H9 (cell line): ENCODE data around the gene ADCY1. TPM values are rescaled to one million over a fixed set of nuclear protein-coding genes. Genes with fewer than 3 reads are reported as not detected.
"Not testable (repeated sequence)": the region's sequence is repeated elsewhere in the genome, so short reads cannot be mapped to it uniquely, and the experiment has no call there.

Experiments used
- DNase-seq: peaks from one replicate; pipeline ENCODE4 v3.0.0-alpha.2; 2017
- H2AFZ ChIP-seq: one replicate; pipeline ENCODE4 v1.6.1; 2013; ENCODE audit warnings: mild to moderate bottlenecking, low read length, control low read depth, moderate library complexity
- H2AK5ac ChIP-seq: 2 replicates; pipeline ENCODE4 v1.6.1; 2013; ENCODE audit warnings: low read length, control low read depth, mixed read lengths; ENCODE audit not compliant: insufficient read length
- H2BK120ac ChIP-seq: one replicate; pipeline ENCODE4 v1.6.1; 2013; ENCODE audit warnings: low read depth, mild to moderate bottlenecking, low read length, control low read depth, inconsistent platforms; ENCODE audit not compliant: poor library complexity, severe bottlenecking
- H2BK12ac ChIP-seq: 2 replicates; pipeline ENCODE4 v1.6.1; 2013; ENCODE audit warnings: low read length, control low read depth, mixed read lengths, low read depth; ENCODE audit not compliant: insufficient read length
- H2BK15ac ChIP-seq: 2 replicates; pipeline ENCODE4 v1.6.1; 2013; ENCODE audit warnings: low read depth, low read length, control low read depth
- H2BK20ac ChIP-seq: one replicate; pipeline ENCODE4 v1.6.1; 2013; ENCODE audit warnings: low read depth, mild to moderate bottlenecking, low read length, control low read depth, inconsistent platforms; ENCODE audit not compliant: poor library complexity, severe bottlenecking
- H2BK5ac ChIP-seq: 2 replicates; pipeline ENCODE4 v1.6.1; 2013; ENCODE audit warnings: low read length, control low read depth, mixed read lengths; ENCODE audit not compliant: insufficient read length
- H3K14ac ChIP-seq: 2 replicates; pipeline ENCODE4 v1.6.1; 2013; ENCODE audit warnings: low read length, control low read depth; ENCODE audit not compliant: insufficient read depth
- H3K18ac ChIP-seq: 2 replicates; pipeline ENCODE4 v1.6.1; 2013; ENCODE audit warnings: low read depth, mild to moderate bottlenecking, mixed read lengths, low read length, control low read depth; ENCODE audit not compliant: insufficient read length
- H3K23ac ChIP-seq: 2 replicates; pipeline ENCODE4 v1.6.1; 2013; ENCODE audit warnings: low read length, control low read depth, mixed read lengths, low read depth; ENCODE audit not compliant: insufficient read length
- H3K23me2 ChIP-seq: 2 replicates; pipeline ENCODE4 v1.6.1; 2013; ENCODE audit warnings: low read depth, mild to moderate bottlenecking, mixed read lengths, low read length, control low read depth; ENCODE audit not compliant: insufficient read length, poor library complexity, severe bottlenecking
- H3K27ac ChIP-seq: 2 replicates; pipeline ENCODE4 v1.5.1; 2013; ENCODE audit warnings: low read length, control low read depth, mixed read lengths, low read depth; ENCODE audit not compliant: insufficient read length
- H3K27me3 ChIP-seq: 2 replicates; pipeline ENCODE4 v1.6.1; 2013; ENCODE audit warnings: low read length, control low read depth, inconsistent platforms; ENCODE audit not compliant: insufficient read depth
- H3K4ac ChIP-seq: 2 replicates; pipeline ENCODE4 v1.6.1; 2013; ENCODE audit warnings: low read depth, mild to moderate bottlenecking, control low read depth, inconsistent platforms, low read length, moderate library complexity
- H3K4me1 ChIP-seq: 2 replicates; pipeline ENCODE4 v1.6.1; 2013; ENCODE audit warnings: low read length, control low read depth, inconsistent platforms; ENCODE audit not compliant: insufficient read depth
- H3K4me2 ChIP-seq: 2 replicates; pipeline ENCODE4 v1.6.1; 2013; ENCODE audit warnings: low read length, control low read depth, mixed read lengths; ENCODE audit not compliant: insufficient read length, insufficient read depth
- H3K56ac ChIP-seq: 2 replicates; pipeline ENCODE4 v1.6.1; 2013; ENCODE audit warnings: low read depth, mild to moderate bottlenecking, mixed read lengths, low read length, control low read depth; ENCODE audit not compliant: insufficient read length
- H3K79me1 ChIP-seq: 2 replicates; pipeline ENCODE4 v1.6.1; 2013; ENCODE audit warnings: low read depth, mild to moderate bottlenecking, moderate library complexity, low read length, control low read depth, inconsistent platforms; ENCODE audit not compliant: insufficient read depth, poor library complexity, severe bottlenecking
- H3K79me2 ChIP-seq: 2 replicates; pipeline ENCODE4 v1.6.1; 2013; ENCODE audit warnings: low read length, control low read depth, inconsistent platforms; ENCODE audit not compliant: insufficient read depth
- H3K9ac ChIP-seq: 2 replicates; pipeline ENCODE4 v1.6.1; 2013; ENCODE audit warnings: low read length, control low read depth, mixed read lengths; ENCODE audit not compliant: insufficient read length; ENCODE audit errors: extremely low read depth
- H3K9me3 ChIP-seq: one replicate; pipeline ENCODE4 v1.6.1; 2013; ENCODE audit warnings: low read depth, low read length, inconsistent platforms; ENCODE audit not compliant: control insufficient read depth
- H3T11ph ChIP-seq: one replicate; pipeline ENCODE4 v1.6.1; 2013; ENCODE audit warnings: mild to moderate bottlenecking, low read length, control low read depth, inconsistent platforms
- H4K20me1 ChIP-seq: one replicate; pipeline ENCODE4 v1.6.1; 2013; ENCODE audit not compliant: control insufficient read depth, insufficient read length, insufficient read depth
- H4K5ac ChIP-seq: 2 replicates; pipeline ENCODE4 v1.6.1; 2013; ENCODE audit warnings: low read depth, mild to moderate bottlenecking, mixed read lengths, low read length, control low read depth; ENCODE audit not compliant: insufficient read length
- H4K8ac ChIP-seq: replicated peaks from 2 replicates; pipeline ENCODE4 v1.6.1; 2013; ENCODE audit warnings: low read length, control low read depth, mixed read lengths, low read depth; ENCODE audit not compliant: insufficient read length
- H4K91ac ChIP-seq: 2 replicates; pipeline ENCODE4 v1.6.1; 2013; ENCODE audit warnings: low read depth, mild to moderate bottlenecking, moderate library complexity, mixed read lengths, low read length, control low read depth; ENCODE audit not compliant: insufficient read length
- H3K27ac Mint-ChIP-seq, 3 experiments: 2 replicates in 2 of 3; 3 replicates in 1 of 3; pipeline ENCODE4 v1.8.0; 2020 to 2021; ENCODE audit warnings: mixed read lengths in 3 of 3, mild to moderate bottlenecking in 1 of 3, moderate library complexity in 1 of 3
- H3K27me3 Mint-ChIP-seq: 2 replicates; pipeline ENCODE4 v1.8.0; 2021; ENCODE audit warnings: low read depth, mild to moderate bottlenecking, moderate library complexity, mixed read lengths
- H3K36me3 Mint-ChIP-seq, 3 experiments: 2 replicates in 2 of 3; 3 replicates in 1 of 3; pipeline ENCODE4 v1.8.0; 2020 to 2021; ENCODE audit warnings: low read depth in 3 of 3, mixed read lengths in 3 of 3; ENCODE audit not compliant: insufficient read depth in 1 of 3
- H3K4me1 Mint-ChIP-seq, 2 experiments: 2 replicates each; pipeline ENCODE4 v1.8.0; 2020; ENCODE audit warnings: mixed read lengths in 2 of 2
- H3K4me3 Mint-ChIP-seq, 2 experiments: 2 replicates in 1 of 2; 3 replicates in 1 of 2; pipeline ENCODE4 v1.8.0; 2020 to 2021; ENCODE audit warnings: mild to moderate bottlenecking in 2 of 2, mixed read lengths in 2 of 2, moderate library complexity in 1 of 2
- H3K9me3 Mint-ChIP-seq, 2 experiments: 2 replicates in 1 of 2; 3 replicates in 1 of 2; pipeline ENCODE4 v1.8.0; 2020; ENCODE audit warnings: mild to moderate bottlenecking in 2 of 2, mixed read lengths in 2 of 2, moderate library complexity in 1 of 2
- WGBS: extraction: QIAGEN DNeasy Blood & Tissue Kit; methylation state at CpG from one replicate; pipeline ENCODE4 v1.1.7; 2013; ENCODE audit warnings: missing lambda C conversion rate, low lambda C conversion rate, mixed read lengths; ENCODE audit not compliant: insufficient read length; ENCODE audit errors: extremely low coverage; 5-methylcytosine and 5-hydroxymethylcytosine counted together
- total RNA-seq: library from RNA; stranded (reverse); gene quantifications from 2 replicates; pipeline ENCODE4 v1.2.1, GENCODE V29; 2021

Gene ADCY1
- total RNA-seq, 1 experiment from 2014 or later = 21.6 TPM

GRCh38 chr7:45748976-45749375 lies 174.8 kb downstream of the ADCY1 start:
- peaks cover 8 to 39% (median 35%) of the 10 kb centered on the region in 3 experiments; a peak in 6 of 7 replicates for H3K36me3 Mint-ChIP-seq
- H3K18ac ChIP-seq, H3K27ac Mint-ChIP-seq, H3K23ac ChIP-seq, H2BK12ac ChIP-seq, H3K27ac ChIP-seq, H3K4me3 Mint-ChIP-seq, H3K9ac ChIP-seq, H2BK15ac ChIP-seq, H4K20me1 ChIP-seq, H2AK5ac ChIP-seq, H2BK20ac ChIP-seq, DNase-seq, H3K79me2 ChIP-seq, H3K4ac ChIP-seq, H3K9me3 Mint-ChIP-seq, H4K5ac ChIP-seq, H3K79me1 ChIP-seq, H3K27me3 Mint-ChIP-seq, H3K14ac ChIP-seq, H4K8ac ChIP-seq, H3K4me1 ChIP-seq, H3K23me2 ChIP-seq, H3K27me3 ChIP-seq, H4K91ac ChIP-seq, H2BK5ac ChIP-seq, H3K4me1 Mint-ChIP-seq, H2AFZ ChIP-seq, H3K9me3 ChIP-seq, H3T11ph ChIP-seq, H3K56ac ChIP-seq, H3K4me2 ChIP-seq, H2BK120ac ChIP-seq: not testable (repeated sequence)

GRCh38 chr7:45751352-45751751 lies 177.2 kb downstream of the ADCY1 start:
- H2AFZ ChIP-seq, H3K27me3 Mint-ChIP-seq, H3K4me3 Mint-ChIP-seq, H4K8ac ChIP-seq, H3K56ac ChIP-seq, H4K5ac ChIP-seq, H3K79me1 ChIP-seq, H3K27ac Mint-ChIP-seq, DNase-seq, H3K9ac ChIP-seq, H3K79me2 ChIP-seq, H3T11ph ChIP-seq, H3K4ac ChIP-seq, H3K4me2 ChIP-seq, H3K9me3 Mint-ChIP-seq, H2BK20ac ChIP-seq, H3K23me2 ChIP-seq, H3K27me3 ChIP-seq, H2BK15ac ChIP-seq, H3K23ac ChIP-seq, H3K14ac ChIP-seq, H3K4me1 Mint-ChIP-seq, H3K27ac ChIP-seq, H3K9me3 ChIP-seq, H3K18ac ChIP-seq, H4K91ac ChIP-seq, H2BK120ac ChIP-seq, H2BK5ac ChIP-seq, H2BK12ac ChIP-seq, H4K20me1 ChIP-seq, H2AK5ac ChIP-seq, H3K4me1 ChIP-seq: not testable (repeated sequence)
- WGBS = no CpG with 5 or more reads among the region's 2 CpGs
- peaks cover 5 to 34% (median 34%) of the 10 kb centered on the region in 3 experiments; a peak in 5 of 7 replicates for H3K36me3 Mint-ChIP-seq
